Activated CD4-positive, CD25-positive, alpha-beta regulatory T cell treated with anti-CD3 and anti-CD28 coated beads, Interleukin-2, amount 50 U/mL, for 24 hours (primary cell): ENCODE measurements around the gene RSU1.
"Not testable (repeated sequence)": the region's sequence is repeated elsewhere in the genome, so short reads cannot be mapped to it uniquely, and the experiment has no call there.

Experiments
- ATAC-seq, 2 donors: fragments of 150-1000 bp; cut with Tn5 transposase; one replicate each; pipeline ENCODE4 v1.10.0; 2021; ENCODE audit warnings: mild to moderate bottlenecking in 1 of 2, moderate library complexity in 1 of 2

RSU1 gene

DNA sequence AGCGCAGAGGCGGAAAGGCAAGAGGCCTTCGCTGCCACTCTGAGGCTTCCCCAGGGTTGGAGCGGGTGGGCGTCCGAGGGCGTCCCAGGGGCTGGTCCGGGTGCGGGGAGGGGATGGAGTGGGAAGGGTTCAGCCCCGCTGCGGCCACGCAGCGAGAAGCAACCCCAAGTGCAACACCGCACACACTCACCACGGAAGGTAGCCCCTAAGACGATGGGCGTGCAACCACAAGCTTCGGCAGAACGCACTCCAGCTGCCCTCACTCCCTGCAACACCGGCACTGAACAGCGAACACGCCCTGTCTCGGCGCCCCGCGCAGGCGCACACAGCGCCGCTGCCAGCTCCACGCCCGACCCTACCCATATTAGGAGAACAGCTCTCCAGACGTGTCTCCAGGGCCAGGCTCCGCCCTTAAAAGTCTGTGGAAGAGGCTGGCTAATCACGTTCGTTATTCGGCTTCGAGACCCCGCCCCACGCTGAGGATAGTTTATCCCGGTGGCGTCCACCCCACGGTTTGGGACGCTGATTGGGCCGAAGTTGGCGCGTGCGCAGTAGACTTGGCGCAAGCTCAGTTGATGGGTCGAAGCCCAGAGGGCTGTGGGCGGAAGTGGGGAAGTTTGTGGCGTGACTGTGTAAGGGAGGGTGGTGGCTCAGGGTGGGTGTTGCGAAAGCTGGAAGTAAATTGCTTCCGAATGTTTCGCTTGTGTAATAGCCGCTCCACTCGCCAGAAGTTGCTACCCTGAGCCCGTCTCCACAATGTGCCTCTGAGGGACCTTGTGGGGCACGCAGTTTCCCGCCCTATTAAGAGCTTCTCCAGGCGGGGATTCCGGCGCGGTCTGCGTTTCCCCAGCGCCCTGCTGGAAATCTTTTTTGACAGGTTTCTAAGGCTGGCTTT is at the start of gene RSU1:
TSS of gene RSU1 (minus strand) at position 300 of the 895 bp plus-strand sequence. CDS start 343 bp downstream, outside the sequence.
- peak; percentile 96 to 98 for ATAC-seq

GRCh38 chr10:16866541-16867275 is 49.5 kb upstream of the RSU1 start:
- no peak for ATAC-seq

DNA sequence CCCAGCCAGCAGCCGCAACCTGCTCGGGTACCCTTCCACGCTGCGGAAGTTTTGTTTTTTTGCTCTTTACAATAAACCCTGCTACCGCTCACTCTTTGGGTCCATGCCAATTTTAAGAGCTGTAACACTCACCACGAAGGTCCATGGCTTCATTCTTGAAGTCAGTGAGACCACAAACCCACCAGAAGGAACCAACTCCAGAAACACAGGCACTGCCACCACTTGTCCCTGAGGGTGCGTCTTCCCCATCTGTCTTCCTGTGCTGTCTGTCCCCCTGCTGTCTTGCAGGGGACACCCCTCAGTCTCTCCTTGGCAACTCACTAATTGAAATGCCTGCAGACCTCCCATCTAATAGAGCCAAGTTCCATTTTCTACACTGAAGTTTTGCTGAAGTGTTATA is 48.5 kb upstream of the RSU1 start:
- ATAC-seq = no peak

- ATAC-seq = no peak
These were observed 46.5 kb upstream of the RSU1 start for GRCh38 chr10:16863766-16864165.

DNA sequence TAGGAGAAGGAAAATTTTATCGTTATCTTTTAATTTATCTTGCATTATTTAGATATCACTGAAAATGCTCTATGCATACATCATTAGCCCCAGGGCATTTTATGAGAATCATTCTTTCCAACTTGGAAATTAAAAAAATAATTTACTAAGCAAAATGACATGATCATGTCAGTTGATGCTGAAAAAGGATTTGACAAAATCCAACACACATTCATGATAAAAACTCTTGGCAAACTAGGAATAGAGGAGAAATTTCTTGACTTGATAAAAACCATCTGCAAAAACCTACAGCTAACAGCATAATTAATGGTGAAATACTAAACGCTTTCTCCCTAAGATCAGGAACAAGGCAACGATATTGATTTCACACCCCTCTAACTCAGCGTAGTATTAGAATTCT is 40.2 kb upstream of the RSU1 start:
- ATAC-seq = no peak

DNA sequence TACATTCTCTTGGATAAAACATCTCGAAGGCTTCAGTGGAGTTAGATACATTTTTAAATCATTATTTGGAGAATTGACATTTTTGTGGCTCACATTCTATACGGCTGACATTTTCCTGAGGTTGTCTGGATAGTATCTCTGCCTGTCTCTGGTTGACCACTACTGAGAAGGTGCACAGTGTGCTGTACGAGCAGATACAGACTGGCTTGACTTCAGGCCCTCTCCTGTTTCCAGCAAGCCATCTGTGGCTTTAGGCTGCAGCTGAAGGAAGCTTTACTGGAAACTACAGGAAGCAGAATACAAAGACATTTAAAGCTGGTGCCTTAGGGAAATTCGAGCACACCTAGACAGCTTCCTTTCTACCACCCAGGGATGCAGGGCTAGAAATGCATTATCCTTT is 39.3 kb upstream of the RSU1 start:
- ATAC-seq = no peak

DNA sequence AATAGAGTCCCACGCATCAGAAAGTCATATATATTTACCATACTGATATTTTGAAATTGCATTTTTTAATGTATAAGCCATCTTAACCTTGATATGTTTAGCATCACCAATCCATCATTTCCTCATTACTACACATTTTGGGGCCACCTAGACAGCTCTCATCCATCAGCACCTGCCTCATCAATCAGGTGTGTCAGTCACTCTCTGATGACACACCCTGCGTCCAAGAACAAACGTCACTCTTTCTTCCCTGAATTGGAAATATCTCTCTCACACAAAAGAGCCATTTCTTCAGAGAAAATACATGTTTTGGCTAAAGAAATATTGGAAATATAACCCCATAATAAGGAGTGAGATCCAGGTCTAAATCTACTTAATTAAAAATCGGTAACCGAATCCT is 38.9 kb upstream of the RSU1 start:
- ATAC-seq = no peak

DNA sequence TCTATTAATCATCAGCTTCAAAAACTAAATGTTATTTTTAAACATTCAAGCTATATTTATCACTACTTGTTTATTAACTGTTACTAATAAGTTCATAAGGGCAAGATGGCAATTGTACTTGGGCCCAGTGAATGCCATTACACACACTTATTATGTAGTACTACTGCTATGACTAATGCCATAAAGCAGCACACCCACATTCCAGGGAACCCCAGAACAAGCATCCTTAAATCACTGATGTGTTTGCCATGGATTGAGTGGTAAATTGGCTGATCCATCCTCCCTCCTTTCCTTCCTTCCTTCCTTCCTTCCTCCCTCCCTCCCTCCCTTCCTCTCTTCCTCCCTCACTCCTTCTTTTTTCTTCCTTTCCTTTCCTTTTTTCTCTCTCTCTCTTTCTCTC is 37.4 kb upstream of the RSU1 start:
- ATAC-seq = no peak

DNA sequence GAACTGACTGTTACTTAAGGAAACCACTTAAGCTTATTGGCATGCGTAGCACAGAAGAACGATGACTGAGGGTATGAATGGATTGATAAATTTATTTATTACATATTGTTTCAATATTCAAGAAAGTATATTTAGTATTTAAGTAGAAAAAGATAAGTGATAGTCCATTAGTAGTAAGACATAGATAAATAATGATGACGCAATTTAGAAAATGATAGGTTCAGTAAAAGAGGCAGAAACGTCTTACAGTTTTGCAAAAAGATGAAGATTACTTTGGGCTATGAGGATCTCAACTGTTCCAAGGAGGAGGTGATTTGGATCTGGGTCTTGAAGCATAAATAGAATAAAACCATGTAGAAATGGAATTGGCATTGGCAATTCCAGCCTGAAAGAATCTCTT is 36.6 kb upstream of the RSU1 start:
- no peak for ATAC-seq

DNA sequence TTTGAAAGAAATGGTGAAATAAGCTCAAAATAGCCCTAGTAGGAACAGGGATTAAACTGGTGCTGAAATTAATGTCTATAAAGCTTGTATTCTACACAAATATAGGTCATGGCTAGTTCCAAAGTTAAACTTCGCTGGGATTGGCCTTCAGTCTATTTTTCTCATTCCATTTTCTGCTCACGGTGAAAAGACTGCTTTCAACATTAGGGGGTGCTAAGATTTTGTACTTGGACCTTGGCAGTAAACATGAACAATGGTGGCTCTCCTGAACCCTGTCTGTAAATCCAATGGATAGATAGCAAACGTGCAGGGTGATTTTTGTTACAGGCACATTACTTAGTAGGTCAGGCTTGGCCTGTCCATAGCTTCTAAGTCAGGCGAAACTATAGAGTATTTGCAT is 36.0 kb upstream of the RSU1 start:
- ATAC-seq = no peak

GRCh38 chr10:16852624-16853023 is 35.4 kb upstream of the RSU1 start:
- ATAC-seq = no peak

GRCh38 chr10:16848562-16849154 is 31.4 kb upstream of the RSU1 start:
- ATAC-seq = no peak

- ATAC-seq = no peak
These were observed 30.4 kb upstream of the RSU1 start for GRCh38 chr10:16847644-16848043.

DNA sequence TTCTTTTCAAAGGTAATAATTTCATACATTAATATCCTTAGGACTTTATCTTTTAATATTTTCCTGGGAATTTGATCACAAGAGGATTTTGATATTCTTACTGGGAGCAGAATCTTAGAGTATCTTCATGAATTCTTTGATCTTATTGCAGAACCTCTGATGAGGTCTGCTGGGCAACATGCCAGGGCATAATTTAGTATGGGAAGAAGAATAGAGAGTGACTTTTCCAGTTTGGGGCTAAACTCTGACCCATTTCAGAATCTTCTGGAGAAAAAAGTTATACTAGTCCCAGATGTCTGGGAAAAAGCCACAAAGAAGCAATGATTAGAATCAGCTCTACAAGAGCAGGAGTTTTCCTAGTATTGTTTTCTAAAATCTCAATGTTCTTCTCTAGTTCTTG is 28.0 kb upstream of the RSU1 start:
- ATAC-seq = no peak

DNA sequence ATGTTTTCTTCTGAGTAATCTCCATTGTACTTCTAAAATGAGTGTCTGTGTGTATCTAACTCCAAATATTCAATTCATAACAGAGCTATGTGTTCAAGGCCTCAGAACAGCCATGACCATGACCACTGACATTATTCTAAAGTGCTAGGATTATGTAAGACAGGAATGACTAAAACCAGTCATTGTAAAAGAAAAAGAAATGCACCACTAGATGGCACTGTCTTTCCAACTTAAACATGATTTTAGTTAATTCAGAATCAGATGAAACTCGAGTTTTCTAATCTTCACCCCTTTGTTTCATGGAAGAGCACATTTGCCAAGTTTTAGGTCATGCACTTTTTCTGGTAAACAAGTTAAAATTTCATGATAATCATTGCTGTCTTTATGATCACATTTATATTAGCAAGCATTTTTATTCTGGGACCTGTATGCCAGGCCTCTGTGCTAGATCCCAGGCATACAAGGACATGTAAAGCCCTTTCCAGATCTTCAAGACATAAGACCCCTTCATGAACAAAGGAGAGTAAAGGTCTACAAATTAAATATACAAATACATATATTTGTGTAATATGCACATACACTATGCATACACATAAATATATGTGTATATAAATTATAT is 26.1 kb upstream of the RSU1 start:
- peak; percentile 69 to 87 for ATAC-seq

DNA sequence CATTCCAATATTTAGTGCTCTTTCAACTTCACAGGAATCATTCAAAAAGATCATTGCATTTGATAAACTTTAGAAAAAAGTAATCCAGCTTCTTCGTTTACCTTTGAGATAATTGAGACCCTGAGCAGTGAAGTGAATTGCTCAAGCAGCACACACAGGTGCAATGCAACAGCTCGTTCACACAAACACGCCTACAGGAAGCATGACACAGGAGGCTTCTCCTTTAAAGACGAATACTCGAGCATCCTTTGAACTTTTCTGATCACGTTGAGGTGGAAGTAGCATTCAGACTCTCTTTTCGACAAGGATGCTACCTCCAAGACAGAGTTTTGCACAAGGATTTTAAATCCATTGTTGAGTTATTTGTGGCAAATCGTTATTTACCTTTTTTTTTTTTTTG is 18.0 kb upstream of the RSU1 start:
- peak; percentile 76 to 85 for ATAC-seq

DNA sequence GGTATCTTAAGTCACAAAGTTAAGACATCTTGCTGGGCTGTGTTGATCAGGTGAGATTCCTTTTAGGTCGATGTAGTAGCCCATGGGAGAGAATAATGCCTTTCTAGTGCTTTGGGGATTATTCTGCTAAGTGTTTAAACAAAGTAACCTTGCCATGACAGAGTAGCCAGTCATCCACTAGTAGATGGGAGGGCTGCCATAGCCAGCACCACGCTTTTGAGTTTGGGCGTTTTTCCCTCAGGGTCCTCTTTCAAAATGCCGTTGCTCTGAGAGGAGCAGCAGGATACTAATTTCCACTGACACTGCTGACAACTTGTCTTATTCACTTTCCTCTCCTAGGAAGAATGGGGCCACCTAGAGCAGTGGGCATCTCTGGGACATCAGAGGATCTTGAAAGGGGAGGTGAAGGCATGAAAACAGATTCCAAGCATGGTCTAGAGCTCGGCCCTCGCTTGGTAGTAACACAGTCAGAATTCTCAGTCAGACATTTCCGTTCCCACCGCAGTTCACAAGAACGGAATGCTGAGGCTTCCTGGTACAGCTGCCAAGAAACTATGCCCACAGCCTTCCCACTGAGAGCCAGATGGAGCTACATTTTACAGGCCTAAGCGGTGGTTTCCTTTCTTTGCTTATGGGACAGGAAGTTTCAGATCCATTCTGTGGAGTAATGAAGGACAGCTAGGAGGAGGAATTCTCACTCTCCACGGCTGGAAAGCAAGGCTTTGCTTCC is 15.3 kb upstream of the RSU1 start:
- no peak for ATAC-seq

DNA sequence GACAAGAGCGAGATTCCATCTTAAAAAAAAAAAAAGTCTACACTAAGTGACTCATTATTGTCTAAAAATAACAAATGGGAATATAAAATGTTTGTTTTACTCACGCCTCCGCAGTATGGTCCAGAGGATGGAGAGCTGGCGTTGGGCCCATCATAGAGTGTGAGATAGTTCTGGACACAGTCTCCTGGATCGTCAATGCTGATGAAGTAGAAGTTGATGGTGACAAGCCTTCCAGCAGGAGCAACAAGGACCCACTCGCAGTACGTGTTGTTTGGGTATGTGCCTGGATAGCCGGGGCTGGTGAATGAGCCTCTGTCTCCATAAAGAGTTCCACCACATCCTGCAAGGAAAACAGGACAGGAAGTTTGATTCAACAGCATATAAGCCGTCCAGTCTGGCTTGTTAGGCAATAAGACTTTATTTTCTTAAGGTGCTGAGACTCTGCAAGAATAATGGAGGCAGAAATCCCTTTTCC is 11.5 kb upstream of the RSU1 start:
- ATAC-seq = no peak

GRCh38 chr10:16828114-16828568 is 10.9 kb upstream of the RSU1 start:
- peak; percentile 58 to 61 for ATAC-seq

GRCh38 chr10:16827474-16827873 is 10.2 kb upstream of the RSU1 start:
- not testable (repeated sequence) for ATAC-seq

DNA sequence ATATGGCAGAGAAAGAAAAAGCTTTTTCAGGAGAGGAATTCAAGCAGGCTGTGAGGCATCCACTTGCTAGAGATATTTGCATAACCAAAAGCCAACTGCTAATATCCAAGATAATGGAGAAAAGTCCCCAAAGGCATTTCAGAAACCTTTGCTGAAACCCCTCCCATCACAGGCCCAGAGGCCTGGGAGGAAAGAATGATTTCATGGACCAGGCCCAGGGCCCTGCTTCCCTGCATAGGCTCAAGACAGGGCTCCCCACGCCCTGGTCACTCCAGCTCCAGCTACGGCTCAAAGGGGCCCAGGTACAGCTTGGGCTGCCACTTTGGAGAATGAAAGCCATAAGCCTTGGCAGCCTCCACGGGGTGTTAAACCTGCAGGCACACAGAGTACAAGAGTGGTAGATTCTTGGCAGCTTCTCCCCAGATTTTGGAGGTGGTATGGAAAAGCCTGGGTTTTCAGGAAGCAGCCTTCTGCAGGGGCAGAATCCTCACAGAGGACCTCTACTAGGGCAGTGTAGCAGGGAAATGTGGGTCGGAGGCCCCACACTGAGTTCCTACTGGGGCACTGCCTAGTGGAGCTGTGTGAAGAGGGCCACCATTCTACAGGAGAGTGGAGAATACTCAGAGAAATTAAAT is 5.6 kb upstream of the RSU1 start:
- no peak for ATAC-seq

DNA sequence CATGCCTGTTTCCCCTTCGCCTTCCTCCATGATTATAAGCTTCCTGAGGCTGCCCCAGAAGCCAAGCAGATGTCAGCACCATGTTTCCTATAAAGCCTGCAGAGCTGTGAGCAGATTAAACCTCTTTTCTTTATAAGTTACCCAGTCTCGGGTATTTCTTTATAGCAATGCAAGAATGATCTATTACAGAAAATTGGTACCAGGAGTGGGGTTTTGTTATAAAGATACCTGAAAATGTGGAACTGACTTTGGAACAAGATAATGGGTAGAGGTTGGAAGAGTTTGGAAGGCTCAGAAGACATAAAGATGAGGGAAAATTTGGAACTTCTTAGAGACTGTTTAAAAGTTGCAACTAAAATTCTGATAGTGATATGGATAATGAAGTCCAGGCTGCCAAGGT is 4.8 kb upstream of the RSU1 start:
- no peak for ATAC-seq
